DMS 273 treated with DMSO at 0.1 percent for 48 hours (cell line): Measurements from ENCODE around the gene TPD52L2.

Experiments used
- DNase-seq: peaks from one replicate; lab custom pipeline; 2025; lab: John Stamatoyannopoulos, UW

The TPD52L2 gene

DNA sequence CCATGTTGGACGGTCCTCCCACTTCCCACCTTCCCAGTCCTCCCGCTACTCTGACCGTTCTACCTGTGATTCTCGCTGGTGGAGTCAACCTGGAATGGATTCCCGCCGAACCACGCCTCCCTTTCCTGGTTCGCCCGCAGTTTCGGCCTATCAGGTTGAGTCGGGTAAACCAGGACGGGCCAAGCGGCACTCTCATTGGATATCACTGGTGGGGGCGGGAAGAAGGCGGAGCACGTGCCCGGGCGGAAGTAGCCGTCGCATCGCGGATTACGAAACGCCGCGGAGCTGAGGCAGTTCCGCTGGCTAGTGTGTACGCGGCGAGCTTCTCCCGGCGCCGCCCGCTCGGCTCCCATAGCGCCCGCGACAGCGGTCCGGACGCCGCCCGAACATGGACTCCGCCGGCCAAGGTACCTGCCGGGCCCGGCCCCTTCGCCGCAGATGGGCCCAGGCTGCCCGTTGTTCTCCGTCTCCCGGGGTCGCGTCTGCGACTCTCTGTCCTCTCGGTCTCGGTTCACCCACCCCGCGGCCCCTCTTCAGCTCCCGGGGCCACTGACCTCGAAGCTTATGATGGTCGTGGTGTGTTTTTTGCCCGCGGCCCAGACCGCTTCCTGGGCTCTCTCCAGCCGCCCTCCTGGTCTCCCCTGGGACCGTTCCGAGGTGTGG is at the start of gene TPD52L2:
TSS of gene TPD52L2 (plus strand) at position 293 of the 663 bp plus-strand sequence. CDS start at position 389, 96 bp downstream.
- peak; percentile 94 for DNase-seq

- DNase-seq, result no peak
Observed at GRCh38 chr20:63815615-63816253, 49.3 kb upstream of the TPD52L2 start.

DNA sequence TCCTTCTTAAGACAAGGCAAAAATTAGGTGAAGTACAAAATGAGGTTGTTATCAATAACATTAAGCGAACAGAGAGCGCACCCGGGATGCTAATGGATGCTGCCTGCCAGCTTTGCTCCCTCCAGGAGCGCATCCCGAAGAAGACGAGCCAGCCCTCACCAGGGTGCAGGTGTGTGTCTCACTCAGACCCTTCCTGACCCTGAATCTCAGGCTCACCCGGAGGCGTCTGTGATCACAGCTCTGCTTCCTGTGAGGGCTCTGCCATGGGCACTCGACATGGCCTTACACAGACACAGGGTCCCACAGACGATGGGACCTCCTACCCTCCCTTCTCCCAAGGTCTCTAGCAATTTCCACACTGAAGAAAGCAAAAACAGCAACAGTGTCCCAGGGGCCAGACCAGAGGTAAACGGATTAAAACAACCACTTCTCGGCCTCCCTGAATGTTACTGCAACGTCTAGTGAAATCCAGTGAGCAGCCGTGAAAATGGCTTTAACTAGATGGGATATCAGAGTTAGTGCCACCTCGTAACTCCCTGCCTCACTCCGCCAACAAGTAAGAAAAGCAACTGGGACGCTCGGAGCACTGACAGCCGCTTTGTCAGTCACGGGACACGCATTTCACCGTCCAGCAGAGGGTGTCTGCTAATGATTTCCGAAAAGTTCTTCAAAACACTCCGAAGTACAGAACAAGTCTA is 45.7 kb upstream of the TPD52L2 start:
- DNase-seq, result no peak

- no peak for DNase-seq
Observed at GRCh38 chr20:63821811-63822210, 43.3 kb upstream of the TPD52L2 start.

GRCh38 chr20:63822276-63822696 is 42.8 kb upstream of the TPD52L2 start:
- no peak for DNase-seq

DNA sequence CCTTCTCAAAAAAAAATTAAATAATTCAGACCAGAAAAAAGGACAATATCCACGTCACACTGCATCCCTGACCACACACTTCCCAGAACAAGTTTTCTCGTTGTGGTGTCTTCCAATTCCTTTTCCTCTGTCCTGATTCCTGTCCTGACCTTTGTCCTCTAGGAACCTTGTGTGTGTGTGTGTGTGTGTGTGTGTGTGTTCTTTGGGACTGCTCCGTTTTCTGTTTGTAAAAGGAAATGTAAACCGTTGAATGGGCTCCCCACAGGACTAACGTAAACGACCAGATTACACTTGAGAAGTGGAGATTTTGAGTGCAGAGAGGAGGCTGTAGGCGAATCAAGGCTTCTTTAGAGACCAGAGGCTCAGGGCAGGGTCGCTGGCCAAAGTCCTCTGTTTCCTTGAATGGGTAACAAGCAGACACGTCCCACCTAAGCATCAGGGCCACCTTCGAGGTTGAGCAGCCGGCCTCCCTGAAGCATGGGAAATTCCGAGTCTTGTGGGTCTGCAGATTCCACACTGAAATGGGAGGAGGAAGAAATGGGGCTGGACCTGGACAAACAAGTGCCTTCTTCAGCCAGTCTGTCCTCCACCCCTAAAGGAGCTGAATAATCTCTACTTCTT is 41.3 kb upstream of the TPD52L2 start:
- no peak for DNase-seq

DNA sequence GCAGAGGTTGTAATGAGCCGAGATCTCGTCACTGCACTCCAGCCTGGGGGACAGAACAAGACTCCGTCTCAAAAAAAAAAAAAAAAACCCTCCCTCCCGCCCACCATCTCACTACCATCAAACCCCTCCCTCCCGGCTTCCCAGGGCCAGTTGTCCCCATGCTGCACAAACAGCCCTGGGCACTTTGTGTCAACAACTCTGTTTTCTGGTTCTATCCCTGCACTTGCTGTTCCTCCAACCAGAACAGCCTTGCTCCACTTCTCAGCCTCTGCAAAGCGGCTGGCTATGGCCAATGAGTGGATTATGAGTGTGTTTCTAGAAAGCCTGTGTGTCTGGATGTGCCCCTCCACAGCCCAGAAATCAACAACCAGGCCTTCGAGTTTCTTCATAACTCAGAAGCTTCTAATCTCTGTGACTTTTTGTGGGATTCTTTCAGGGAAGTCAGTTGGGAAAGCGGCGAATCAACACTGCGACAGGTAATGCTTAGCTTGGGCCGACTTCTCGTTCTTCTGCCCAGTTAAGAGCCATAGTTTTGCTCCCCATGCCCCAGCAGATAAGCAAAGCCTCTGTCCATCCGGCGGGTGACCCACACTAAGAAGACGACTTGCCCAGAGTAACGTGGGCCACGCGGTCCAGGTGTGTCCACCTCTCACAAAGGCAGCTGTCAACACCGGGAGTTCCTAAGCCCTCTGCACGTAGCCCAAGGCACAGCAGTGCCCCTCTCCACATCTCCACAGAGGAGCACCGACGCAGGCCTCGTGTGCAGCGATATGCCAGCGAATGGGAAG is 39.5 kb upstream of the TPD52L2 start:
- no peak for DNase-seq

GRCh38 chr20:63826753-63827152 is 38.3 kb upstream of the TPD52L2 start:
- no peak for DNase-seq

GRCh38 chr20:63828124-63828523 is 36.9 kb upstream of the TPD52L2 start:
- no peak for DNase-seq

DNA sequence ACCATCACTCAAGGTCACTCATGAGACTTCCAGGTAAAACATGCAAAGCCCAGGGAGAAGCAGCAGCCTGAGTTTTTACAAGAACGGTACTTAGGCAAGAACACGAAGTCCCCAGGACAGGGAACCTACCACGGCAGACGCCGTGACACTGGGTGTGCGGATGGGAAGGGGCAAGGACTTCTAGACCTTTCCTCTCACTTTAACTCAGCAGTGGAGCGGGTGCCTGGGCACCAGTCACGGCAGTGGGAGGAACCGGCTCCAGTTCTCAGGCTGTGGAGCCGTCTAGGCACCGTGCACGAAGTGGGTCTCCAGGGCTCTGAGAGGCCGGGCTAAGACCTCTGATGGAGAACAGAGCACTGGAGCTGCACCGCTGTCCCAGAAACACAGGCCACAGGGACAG is 36.5 kb upstream of the TPD52L2 start:
- DNase-seq, result no peak

- no peak for DNase-seq
Observed at GRCh38 chr20:63828951-63829350, 36.1 kb upstream of the TPD52L2 start.

- no peak for DNase-seq
Observed at GRCh38 chr20:63829603-63829944, 35.5 kb upstream of the TPD52L2 start.

- DNase-seq, result no peak
Observed at GRCh38 chr20:63829945-63830835, 34.9 kb upstream of the TPD52L2 start.

DNA sequence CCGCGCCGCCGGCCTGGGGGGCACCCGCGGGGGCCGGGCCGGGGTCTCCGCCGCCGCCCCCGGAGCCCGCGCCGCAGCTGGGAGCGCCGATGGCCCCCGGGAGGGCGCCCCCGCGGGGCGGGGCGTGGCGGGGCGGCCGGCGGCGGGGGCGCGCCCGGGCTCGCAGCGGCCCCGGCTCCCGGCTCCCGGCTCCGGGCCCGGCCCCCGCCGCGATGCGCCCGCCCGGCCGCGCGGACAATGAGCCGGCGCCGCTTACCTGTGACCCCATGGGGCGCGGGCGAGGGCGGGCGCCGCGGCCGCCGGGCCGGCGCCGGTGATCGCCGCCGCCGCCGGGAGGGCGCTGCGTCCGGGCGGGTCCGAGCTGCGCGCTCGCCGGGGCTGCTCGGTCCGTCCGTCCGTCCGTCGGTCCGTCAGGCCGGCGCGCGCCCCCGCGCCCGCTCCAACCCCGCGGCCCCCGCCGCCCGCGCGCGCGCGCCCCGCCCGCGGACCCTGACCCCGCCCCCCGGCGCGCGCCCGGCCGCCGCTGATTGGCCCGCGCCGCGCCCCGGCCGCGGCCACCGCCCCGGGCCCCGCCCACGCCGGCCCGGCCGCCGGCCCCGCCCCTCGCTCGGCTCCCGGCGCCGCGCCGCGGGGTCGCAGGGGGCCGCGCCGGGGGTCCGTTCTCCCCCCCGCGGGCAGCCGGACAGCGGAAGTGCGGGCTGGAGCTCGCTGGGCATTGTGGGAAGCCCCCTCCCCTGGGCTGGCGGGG is 34.1 kb upstream of the TPD52L2 start, which contains the start of gene ZBTB46:
TSS of gene ZBTB46 (minus strand) at position 424 of the 748 bp plus-strand sequence. CDS start 40,507 bp downstream, outside the sequence.
- DNase-seq, result no peak

GRCh38 chr20:63831646-63831992 is 33.5 kb upstream of the TPD52L2 start:
- no peak for DNase-seq

GRCh38 chr20:63831993-63832686 is 32.9 kb upstream of the TPD52L2 start:
- no peak for DNase-seq

DNA sequence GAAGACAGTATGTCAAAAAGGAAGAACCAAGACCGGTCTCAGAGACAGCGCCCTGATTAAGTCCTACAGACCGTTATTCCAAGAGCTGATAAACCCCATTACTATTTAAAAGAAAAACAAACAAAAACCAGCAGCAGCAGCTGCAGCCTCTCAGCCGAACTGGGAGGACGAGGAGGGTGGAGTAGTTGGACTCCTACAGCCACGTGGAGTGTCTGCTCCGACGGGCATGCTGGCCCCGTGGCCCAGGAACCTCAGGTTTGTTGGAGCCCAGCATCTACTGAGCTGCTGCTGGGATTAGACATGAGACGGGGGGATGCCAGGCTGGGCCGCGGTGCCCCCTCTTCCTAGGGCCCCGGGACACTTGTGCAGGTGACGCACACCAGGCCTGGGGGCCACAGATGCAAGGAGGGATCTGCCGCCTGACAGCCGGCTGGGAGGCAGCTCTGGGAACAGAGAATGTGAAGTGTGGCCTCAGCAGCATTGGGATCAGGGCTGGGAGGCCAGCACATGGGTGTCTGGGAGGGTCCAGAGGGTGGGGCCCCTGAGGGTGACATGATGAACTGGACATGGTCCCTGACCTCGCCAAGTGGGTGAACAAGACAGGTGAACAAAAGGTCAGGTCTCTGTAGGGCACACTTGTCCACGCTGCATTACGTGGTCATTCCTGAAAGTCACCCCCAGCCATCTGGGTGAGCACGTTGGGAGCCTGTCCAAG is 31.1 kb upstream of the TPD52L2 start:
- DNase-seq, result no peak

- DNase-seq, result no peak
Observed at GRCh38 chr20:63834491-63834880, 30.6 kb upstream of the TPD52L2 start.
